HepG2 (cell line): Measurements from ENCODE around the gene ASCL2. TPM values are rescaled to one million over a fixed set of nuclear protein-coding genes. Genes with fewer than 3 reads are reported as not detected.

Experiments used
- AKNA ChIP-seq: sonication (generic); formaldehyde crosslinking; IDR thresholded peaks from 2 replicates; pipeline ENCODE4 v1.4.0; 2020; ENCODE audit warnings: missing genetic modification reagents, borderline replicate concordance
- ARNTL ChIP-seq: sonication (generic); formaldehyde crosslinking; IDR thresholded peaks from 2 replicates; pipeline ENCODE4 v1.4.0; 2020; ENCODE audit warnings: mild to moderate bottlenecking, missing genetic modification reagents
- CBX2 ChIP-seq, 2 experiments: fragments of 200-600 bp in 1 of 2; sonication (generic); formaldehyde crosslinking in 1 of 2; IDR thresholded peaks; 2 replicates each; pipeline versions ENCODE4 v1.7.0 to v1.8.1; 2018 to 2022; ENCODE audit warnings: low read depth in 2 of 2, low read length in 1 of 2, mild to moderate bottlenecking in 1 of 2, missing genetic modification reagents in 1 of 2
- CEBPB ChIP-seq: IDR thresholded peaks from 2 replicates; pipeline ENCODE4 v1.6.1; 2011; ENCODE audit warnings: low read depth, low read length, improper control_type of control experiment, borderline replicate concordance
- KDM6A ChIP-seq: IDR thresholded peaks from 2 replicates; pipeline ENCODE4 v1.6.1; 2016; ENCODE audit warnings: low read depth
- NFIB ChIP-seq: sonication (generic); formaldehyde crosslinking; IDR thresholded peaks from 2 replicates; pipeline ENCODE4 v1.9.0; 2021; ENCODE audit warnings: missing genetic modification reagents, mild to moderate bottlenecking, borderline replicate concordance
- RFX5 ChIP-seq: IDR thresholded peaks from 2 replicates; pipeline ENCODE4 v1.6.1; 2011; ENCODE audit warnings: low read depth, low read length, improper control_type of control experiment
- TCF7L2 ChIP-seq: IDR thresholded peaks from 2 replicates; pipeline ENCODE4 v1.6.1; 2011; ENCODE audit warnings: mild to moderate bottlenecking, low read depth, low read length, moderate library complexity
- U2AF1 ChIP-seq: fragments of 200-400 bp; formaldehyde crosslinking; optimal IDR thresholded peaks from 2 replicates; pipeline ENCODE3; 2017; ENCODE audit warnings: mild to moderate bottlenecking, low read depth, low read length
- ZBTB34 ChIP-seq: sonication (generic); formaldehyde crosslinking; IDR thresholded peaks from 2 replicates; pipeline ENCODE4 v1.8.0; 2022; ENCODE audit warnings: mild to moderate bottlenecking, missing genetic modification reagents
- ZBTB4 ChIP-seq: sonication (generic); formaldehyde crosslinking; IDR thresholded peaks from 2 replicates; pipeline ENCODE4 v1.4.0; 2020; ENCODE audit warnings: missing genetic modification reagents, mild to moderate bottlenecking, borderline replicate concordance
- ZNF629 ChIP-seq: sonication (generic); formaldehyde crosslinking; conservative IDR thresholded peaks from 2 replicates; pipeline ENCODE4 v1.5.0; 2020; ENCODE audit warnings: missing genetic modification reagents
- ZNF766 ChIP-seq: sonication (generic); formaldehyde crosslinking; IDR thresholded peaks from 2 replicates; pipeline ENCODE4 v1.5.0; 2020; ENCODE audit warnings: missing genetic modification reagents, borderline replicate concordance
- ZNF780A ChIP-seq: sonication (generic); formaldehyde crosslinking; IDR thresholded peaks from 2 replicates; pipeline ENCODE4 v1.8.0; 2022; ENCODE audit warnings: mild to moderate bottlenecking, missing genetic modification reagents, moderate library complexity
- polyA plus RNA-seq, 8 experiments: library from polyadenylated mRNA; depleted of rRNA in 3 of 8; stranded (reverse) in 7 of 8; unstranded in 1 of 8; fragments of >200 nt; fragmentation: Illumina TruSeq in 4 of 8; extraction: Trizol in 4 of 8; gene quantifications; 2 replicates each; pipeline versions ENCODE4 v1.2.1 to v1.2.3, GENCODE V29; 2011 to 2016; ENCODE audit warnings: low read depth in 4 of 8, missing spikeins in 1 of 8, mixed read lengths in 1 of 8; ENCODE audit not compliant: insufficient read depth in 1 of 8
- total RNA-seq, 5 experiments: library from RNA; depleted of rRNA; stranded (reverse); fragments of >200 nt; fragmentation: Illumina TruSeq; extraction: Trizol; gene quantifications; 2 replicates each; pipeline ENCODE4 v1.2.3, GENCODE V29; 2016; ENCODE audit warnings: low read depth in 1 of 5
- TF ChIP-seq, protein P1 (sequence below): sonication (generic); formaldehyde crosslinking; IDR thresholded peaks from 2 replicates; pipeline ENCODE4 v1.4.0; 2020; ENCODE audit warnings: missing genetic modification reagents

Gene ASCL2
- total and polyA plus RNA-seq, 2 of the 13 experiments (the other 11 are each of a cell fraction or from before 2014, with no cell fraction given): 0.07 TPM; not detected in 1

DNA sequence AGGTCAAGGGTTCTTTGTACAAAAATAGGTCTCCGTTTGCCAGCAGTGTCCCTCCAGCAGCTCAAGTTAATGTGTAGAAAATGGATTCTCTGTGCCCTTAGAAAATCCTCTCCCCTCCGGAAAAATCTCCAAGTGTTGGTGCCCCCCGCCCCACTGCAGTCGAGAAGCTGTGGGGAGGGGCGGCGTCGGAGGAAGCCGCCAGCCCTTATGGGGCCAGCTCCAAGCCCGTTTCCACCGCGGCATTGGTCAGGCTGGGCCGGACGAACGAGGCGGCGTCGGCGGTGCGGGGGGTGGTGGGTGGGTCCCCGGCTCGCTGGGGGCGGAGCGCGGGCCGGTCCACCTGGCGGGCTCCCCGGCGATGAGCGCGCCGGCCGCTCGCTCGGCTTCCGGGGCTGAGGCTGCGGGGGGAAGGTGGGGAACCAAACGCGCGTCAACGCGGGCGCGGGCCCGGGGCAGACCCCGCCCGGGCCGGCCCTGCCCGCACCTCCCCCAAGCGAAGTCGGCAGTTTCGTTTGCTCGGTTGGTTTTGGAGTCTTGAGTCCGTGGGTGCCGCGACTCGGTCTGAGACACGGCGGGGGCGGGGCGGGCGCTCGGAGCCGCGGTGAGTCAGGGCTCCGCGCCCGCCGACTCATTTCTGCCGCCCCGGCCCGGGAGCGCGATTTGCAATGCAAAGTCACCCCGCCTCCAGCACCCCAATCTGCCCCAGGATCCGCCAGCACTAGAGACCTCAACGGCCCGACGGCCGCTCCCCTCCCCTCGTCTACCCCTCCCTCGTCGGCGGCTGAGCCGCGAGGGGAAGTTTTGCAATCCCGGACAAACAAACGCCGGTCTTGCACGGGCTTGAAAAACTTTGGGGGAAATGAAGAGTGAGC, 1.4 kb downstream of the ASCL2 start (continued):
- TF ChIP-seq ZBTB4 (CRISPR knock-in tag): no peak
- peak; percentile 87 for TF ChIP-seq CEBPB
- TF ChIP-seq AKNA (CRISPR knock-in tag): no peak
- TF ChIP-seq ZBTB34 (CRISPR knock-in tag): no peak
- no peak for TF ChIP-seq CBX2 (IDR thresholded peaks at IDR 0.05; ENCODE audit: low read depth, low read length)
- TF ChIP-seq CBX2 (CRISPR knock-in tag; IDR thresholded peaks at IDR 0.05; ENCODE audit: low read depth): no peak
- no peak for TF ChIP-seq NFIB (CRISPR knock-in tag)
- no peak for TF ChIP-seq ZNF629 (CRISPR knock-in tag)
- no peak for TF ChIP-seq U2AF1
- TF ChIP-seq ZNF780A: no peak
- TF ChIP-seq, protein P1, sequence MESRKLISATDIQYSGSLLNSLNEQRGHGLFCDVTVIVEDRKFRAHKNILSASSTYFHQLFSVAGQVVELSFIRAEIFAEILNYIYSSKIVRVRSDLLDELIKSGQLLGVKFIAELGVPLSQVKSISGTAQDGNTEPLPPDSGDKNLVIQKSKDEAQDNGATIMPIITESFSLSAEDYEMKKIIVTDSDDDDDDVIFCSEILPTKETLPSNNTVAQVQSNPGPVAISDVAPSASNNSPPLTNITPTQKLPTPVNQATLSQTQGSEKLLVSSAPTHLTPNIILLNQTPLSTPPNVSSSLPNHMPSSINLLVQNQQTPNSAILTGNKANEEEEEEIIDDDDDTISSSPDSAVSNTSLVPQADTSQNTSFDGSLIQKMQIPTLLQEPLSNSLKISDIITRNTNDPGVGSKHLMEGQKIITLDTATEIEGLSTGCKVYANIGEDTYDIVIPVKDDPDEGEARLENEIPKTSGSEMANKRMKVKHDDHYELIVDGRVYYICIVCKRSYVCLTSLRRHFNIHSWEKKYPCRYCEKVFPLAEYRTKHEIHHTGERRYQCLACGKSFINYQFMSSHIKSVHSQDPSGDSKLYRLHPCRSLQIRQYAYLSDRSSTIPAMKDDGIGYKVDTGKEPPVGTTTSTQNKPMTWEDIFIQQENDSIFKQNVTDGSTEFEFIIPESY: no peak
- TF ChIP-seq ZNF766: no peak; the same call in 1 of the 2 replicates
- TF ChIP-seq RFX5: no peak
- no peak for TF ChIP-seq TCF7L2
- TF ChIP-seq ARNTL (CRISPR knock-in tag): no peak
- no peak for TF ChIP-seq KDM6A
